Measurements from ENCODE around the gene SLC34A1. TPM values are rescaled to one million over a fixed set of nuclear protein-coding genes. Genes with fewer than 3 reads are reported as not detected.

The SLC34A1 gene
- total and polyA plus RNA-seq, 2 donors (not counting 1 experiment from before 2014, with no cell fraction given): 0.06 TPM; not detected in 1

GRCh38 chr5:177425801-177426565 lies 41.7 kb downstream of the SLC34A1 start:
- Histone ChIP-seq H3K4me1 (ENCODE audit: control insufficient read depth in 2 of 2, insufficient read depth in 2 of 2, low read length in 2 of 2) (peaks cover 47 to 49% of the 10 kb centered on the region in 2 donors), H3K4me2 (replicated peaks; ENCODE audit: low read depth, low read length, poor library complexity, severe bottlenecking) (peak overlapping the region; percentile 86), H3K27me3 (replicated peaks in 1 of 4; ENCODE audit: control extremely low read depth in 1 of 4, control insufficient read depth in 3 of 4, insufficient read depth in 4 of 4, low read length in 3 of 4) (no peaks in the 10 kb centered on the region), H3K79me2 (ENCODE audit: control insufficient read depth, insufficient read depth, low read length) (peaks cover 39% of the 10 kb centered on the region), H3K4me3 (ENCODE audit: control extremely low read depth in 1 of 5, extremely low read depth in 1 of 5, insufficient read depth in 1 of 5, low read depth in 2 of 5, low read length in 4 of 5) (peak overlapping the region; percentile 28 to 74 (median 61)), H3K9ac (ENCODE audit: low read length) (peak overlapping the region; percentile 64), H2AFZ (ENCODE audit: insufficient read depth, low read depth, low read length, poor library complexity, severe bottlenecking) (peak overlapping the region; percentile 95), H3K27ac (ENCODE audit: low read length in 2 of 2) (peak overlapping the region; percentile 82 to 88), H3K36me3 (replicated peaks in 1 of 2; ENCODE audit: control extremely low read depth in 1 of 2, control insufficient read depth in 1 of 2, extremely low read depth in 1 of 2, insufficient read depth in 2 of 2, low read length in 1 of 2) (peaks cover 0 to 25% of the 10 kb centered on the region in 2 experiments), H4K20me1 (ENCODE audit: control insufficient read depth, insufficient read depth, low read length, poor library complexity, severe bottlenecking) (peaks cover 40% of the 10 kb centered on the region), H3K9me3 (ENCODE audit: control extremely low read depth in 1 of 3, control insufficient read depth in 2 of 3, insufficient read depth in 1 of 3, low read length in 2 of 3) (no peaks in the 10 kb centered on the region)
- Mint-ChIP-seq H3K4me1 (peaks cover 49% of the 10 kb centered on the region), H3K27me3 (no peaks in the 10 kb centered on the region), H3K9me3 (ENCODE audit: insufficient read depth) (no peaks in the 10 kb centered on the region), H3K27ac (peak overlapping the region; percentile 97), H3K4me3 (peak overlapping the region; percentile 93)
- peak; percentile 100 for DNase-seq
- under 1% methylated on average over 47 of the region's 52 CpGs for WGBS (ENCODE audit: insufficient coverage)
- CTCF ChIA-PET: interaction anchor here (0.9 to 12.4 kb wide), 6 partner anchors 9 to 111 kb away, joined by 3 to 152 read pairs (median 74); partner anchors contain the start of gene PRR7
- intact Hi-C loops (cut with micrococcal nuclease): loop anchor here (1.0 to 5.0 kb wide), 9 partner anchors 20 to 884 kb away; partner anchors contain the start of genes B4GALT7, LMAN2, PDLIM7 and PRR7
- ATAC-seq (ENCODE audit: low read depth): peak; percentile 82
- POLR2A ChIA-PET: interaction anchor here (0.6 to 2.6 kb wide), 13 partner anchors 17 to 1064 kb away, joined by 3 to 34 read pairs (median 4); partner anchors contain the start of genes DOK3 and PRR7
- TF ChIP-seq EZH2 (IDR thresholded peaks at IDR 0.05; ENCODE audit: borderline replicate concordance, insufficient read depth, low read depth, low read length, poor library complexity, severe bottlenecking) (no peak), CTCF (IDR thresholded peaks at IDR 0.05) (no peak)
